HG02943 (cell line): Measurements from ENCODE around the gene ARID5B.

Experiments used
- ATAC-seq: cut with Tn5 transposase; IDR thresholded peaks from one replicate; pipeline ENCODE4 v1.9.1; 2021; ENCODE audit warnings: mild to moderate bottlenecking, low read depth, moderate library complexity; ENCODE audit not compliant: unreplicated experiment

The ARID5B gene

GRCh38 chr10:62045765-62046521 lies 144.4 kb downstream of the ARID5B start:
- ATAC-seq: no peak

- peak; percentile 56 for ATAC-seq
Observed at GRCh38 chr10:62046522-62047227, 145.2 kb downstream of the ARID5B start.

GRCh38 chr10:62047228-62047892 lies 145.9 kb downstream of the ARID5B start:
- no peak for ATAC-seq

DNA sequence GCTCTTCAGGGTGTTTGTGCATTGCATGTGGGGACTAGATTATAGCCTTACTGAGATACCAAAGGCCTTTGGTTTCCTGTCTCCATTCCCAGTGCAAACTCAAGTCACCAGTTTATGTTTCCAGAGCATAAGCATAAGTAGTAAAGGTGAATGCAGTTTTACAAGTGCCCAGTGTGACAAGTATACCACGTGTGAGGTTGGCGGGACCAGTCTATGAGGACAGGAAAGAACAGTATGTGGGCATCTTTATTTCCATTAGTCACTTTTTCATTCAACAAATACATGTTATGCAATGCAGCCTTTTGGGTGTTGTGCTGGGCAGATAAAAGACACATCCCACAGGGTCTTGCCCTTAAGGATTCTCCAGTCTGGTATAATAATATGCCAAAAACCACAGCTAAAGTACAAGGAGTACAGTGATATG lies 146.5 kb downstream of the ARID5B start:
- ATAC-seq: no peak

- ATAC-seq: no peak
Observed at GRCh38 chr10:62048470-62048869, 147.0 kb downstream of the ARID5B start.

DNA sequence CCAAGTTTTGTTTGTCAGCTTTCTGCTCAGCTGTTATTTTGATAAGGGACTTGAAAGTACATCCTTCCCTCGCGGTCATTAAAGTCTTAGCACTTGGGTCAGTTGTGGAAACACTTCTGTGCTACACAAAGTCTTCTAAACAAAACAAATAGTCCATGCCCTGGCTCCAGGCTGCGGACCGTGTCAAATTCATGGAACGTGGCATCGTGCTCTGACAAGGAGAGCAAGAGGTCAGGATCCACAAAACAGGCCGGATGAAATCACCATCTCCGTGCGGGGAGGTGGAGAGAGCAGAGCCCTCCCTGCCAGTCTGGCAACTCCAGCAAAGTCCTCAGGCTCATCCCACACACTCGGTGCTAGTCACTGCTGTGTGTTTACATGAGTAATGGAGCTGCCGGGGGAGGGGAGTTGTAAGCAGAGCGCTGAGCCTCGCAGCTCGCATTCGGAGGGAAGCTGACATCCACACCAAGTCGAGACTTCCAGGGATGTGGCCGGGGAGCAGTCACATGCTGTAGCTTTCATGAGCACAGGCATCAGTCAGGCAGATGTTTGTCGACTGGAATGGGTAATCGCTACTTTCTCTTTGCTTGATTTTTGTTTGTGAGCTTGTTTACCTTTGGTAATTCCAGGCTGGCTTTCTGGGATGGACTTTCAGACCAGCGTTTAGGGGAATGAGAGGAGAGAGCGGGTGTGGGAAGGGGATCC lies 147.6 kb downstream of the ARID5B start:
- no peak for ATAC-seq

DNA sequence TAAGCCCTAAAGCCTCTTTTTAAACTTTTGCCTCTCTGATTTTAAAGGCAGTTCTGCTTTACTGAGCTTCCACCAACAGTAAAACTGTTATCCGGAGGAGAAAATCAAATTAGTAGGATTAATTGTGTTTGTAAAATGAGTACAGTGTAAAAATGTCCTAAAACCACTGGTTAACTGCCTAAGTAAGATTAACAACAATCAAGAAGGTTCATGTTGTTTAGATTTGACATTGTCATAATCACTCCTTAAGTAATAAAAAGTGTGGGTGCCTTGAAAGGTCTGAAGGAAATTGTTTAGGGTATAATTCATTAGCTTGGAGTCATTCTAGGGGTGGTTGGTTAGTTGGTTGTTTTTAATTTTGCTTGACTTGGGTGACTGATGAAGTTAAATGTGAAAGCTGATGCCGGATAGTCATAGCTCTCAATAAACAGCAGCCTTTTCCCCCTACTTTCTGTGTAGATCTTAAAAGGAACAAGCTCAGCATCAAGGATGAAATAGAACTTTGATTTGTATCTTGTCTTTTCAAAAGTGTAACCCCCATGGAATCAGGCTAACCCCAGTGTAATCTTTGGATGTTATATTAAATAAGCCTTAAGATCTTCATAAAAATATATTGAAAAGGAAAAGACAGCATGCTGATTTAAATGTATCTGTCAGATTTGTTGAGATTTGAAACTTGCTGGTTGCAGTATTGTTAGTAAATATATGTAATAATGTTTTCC lies 148.3 kb downstream of the ARID5B start:
- ATAC-seq: no peak

GRCh38 chr10:62050346-62050892 lies 148.9 kb downstream of the ARID5B start:
- no peak for ATAC-seq

DNA sequence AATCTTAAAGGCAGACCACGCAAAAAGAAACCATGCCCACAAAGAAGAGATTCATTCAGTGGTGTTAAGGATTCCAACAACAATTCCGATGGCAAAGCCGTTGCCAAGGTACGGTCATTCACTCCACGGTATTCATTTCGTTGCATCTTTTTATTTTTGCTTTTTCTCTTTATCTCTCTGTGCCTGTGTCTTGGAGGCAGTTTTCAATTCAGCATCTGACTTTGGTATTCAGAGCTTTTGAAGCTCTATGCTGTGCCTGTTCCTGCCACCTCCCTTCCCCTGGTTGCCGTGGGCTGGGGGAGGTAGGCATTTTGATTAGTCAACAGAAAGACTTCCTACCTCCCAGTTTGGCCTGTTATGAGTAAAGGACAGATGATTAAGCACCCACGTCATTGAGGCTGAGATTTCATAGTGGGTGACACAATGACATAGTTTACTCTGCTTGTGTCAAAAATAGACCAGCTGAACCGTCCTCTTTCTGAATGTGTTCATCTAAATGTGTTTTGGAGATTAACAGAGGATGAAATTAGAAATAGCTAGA lies 149.5 kb downstream of the ARID5B start:
- no peak for ATAC-seq

GRCh38 chr10:62052276-62052675 lies 150.8 kb downstream of the ARID5B start:
- ATAC-seq: no peak

DNA sequence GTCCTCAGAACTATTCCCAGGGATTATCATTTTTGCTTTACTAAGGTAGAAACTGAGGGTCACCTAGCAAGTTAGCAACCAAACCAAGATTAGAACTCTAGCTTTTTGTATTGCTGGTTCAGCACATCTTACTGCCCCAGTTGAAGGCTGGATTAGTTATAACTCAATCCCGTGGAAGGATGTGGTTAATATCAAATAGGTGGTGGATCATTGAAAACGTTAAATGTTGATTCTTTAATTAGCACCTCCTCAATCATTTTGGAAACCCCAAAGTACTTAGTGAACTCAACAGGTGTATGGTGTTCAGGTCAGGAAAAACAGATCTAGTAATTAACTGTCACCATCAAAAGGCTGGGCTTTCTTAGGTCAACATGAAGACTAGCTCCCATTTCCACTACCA lies 152.4 kb downstream of the ARID5B start:
- no peak for ATAC-seq

- ATAC-seq: no peak
Observed at GRCh38 chr10:62054408-62054807, 152.9 kb downstream of the ARID5B start.

DNA sequence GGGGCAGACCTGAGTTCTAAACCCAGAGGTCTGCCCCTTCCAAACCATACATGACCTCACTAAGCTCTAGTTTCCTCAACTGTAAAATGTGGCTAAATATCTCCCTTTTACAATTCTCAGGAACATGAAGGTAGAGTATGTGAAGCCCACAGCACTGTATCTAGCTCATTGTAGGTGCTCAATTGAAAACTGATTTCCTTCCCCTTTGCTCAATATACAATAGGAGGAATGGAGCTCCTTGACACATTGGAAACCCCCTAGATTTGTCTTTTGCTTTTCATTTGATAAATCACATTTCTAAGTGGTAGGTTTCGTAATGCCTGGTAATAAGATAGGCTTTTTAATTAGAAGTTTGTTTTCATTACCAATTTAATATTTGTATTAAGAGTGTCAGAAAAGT lies 153.3 kb downstream of the ARID5B start:
- no peak for ATAC-seq

- no peak for ATAC-seq
Observed at GRCh38 chr10:62056219-62056618, 154.7 kb downstream of the ARID5B start.

GRCh38 chr10:62056698-62057097 lies 155.2 kb downstream of the ARID5B start:
- no peak for ATAC-seq

DNA sequence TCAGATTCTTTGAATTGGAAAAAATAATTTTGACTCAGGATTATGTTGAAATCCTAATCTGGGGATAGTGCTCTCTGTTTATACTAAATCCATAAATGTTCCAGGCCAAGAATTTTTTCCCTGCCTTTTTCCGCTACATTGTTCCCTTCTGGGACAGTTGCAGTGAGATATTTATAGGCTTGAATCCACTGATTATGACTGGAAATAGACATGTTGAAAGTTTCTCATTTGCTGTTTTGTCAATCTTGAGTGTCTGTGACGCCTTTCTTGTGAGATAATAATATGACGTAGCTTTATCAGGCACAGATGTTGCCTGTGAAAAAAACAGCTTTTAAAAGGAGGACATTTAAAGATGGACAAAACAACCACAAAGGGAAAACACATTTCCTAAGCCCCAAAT lies 155.9 kb downstream of the ARID5B start:
- no peak for ATAC-seq

GRCh38 chr10:62057850-62058249 lies 156.4 kb downstream of the ARID5B start:
- ATAC-seq: no peak

GRCh38 chr10:62058476-62058875 lies 157.0 kb downstream of the ARID5B start:
- ATAC-seq: no peak

GRCh38 chr10:62058896-62059216 lies 157.4 kb downstream of the ARID5B start:
- no peak for ATAC-seq
